GM18502 (cell line): ENCODE results near the gene TMEM229A.
"Not testable (repeated sequence)": the region's sequence is repeated elsewhere in the genome, so short reads cannot be mapped to it uniquely, and the experiment has no call there.

ENCODE experiments used
- ATAC-seq: cut with Tn5 transposase; IDR thresholded peaks from one replicate; pipeline ENCODE4 v1.9.1; 2021; ENCODE audit warnings: mild to moderate bottlenecking; ENCODE audit not compliant: unreplicated experiment, poor library complexity

Gene TMEM229A

GRCh38 chr7:124032369-124033094 lies at the start of gene TMEM229A:
TMEM229A (minus strand) TSS chr7:124033067; CDS start chr7:124033003, 64 bp downstream.
- peak; percentile 64 for ATAC-seq

GRCh38 chr7:124082234-124082633 lies 49.4 kb upstream of the TMEM229A start:
- ATAC-seq = not testable (repeated sequence)

GRCh38 chr7:124077546-124077945 lies 44.7 kb upstream of the TMEM229A start:
- no peak for ATAC-seq

GRCh38 chr7:124076841-124077240 lies 44.0 kb upstream of the TMEM229A start:
- no peak for ATAC-seq

- no peak for ATAC-seq
Observed at GRCh38 chr7:124074007-124074406, 41.1 kb upstream of the TMEM229A start.

GRCh38 chr7:124073310-124073645 lies 40.4 kb upstream of the TMEM229A start:
- no peak for ATAC-seq

GRCh38 chr7:124072603-124073309 lies 39.9 kb upstream of the TMEM229A start:
- no peak for ATAC-seq

GRCh38 chr7:124071843-124072242 lies 39.0 kb upstream of the TMEM229A start:
- no peak for ATAC-seq

- ATAC-seq = no peak
Observed at GRCh38 chr7:124062171-124062570, 29.3 kb upstream of the TMEM229A start.

- ATAC-seq = no peak
Observed at GRCh38 chr7:124060528-124060927, 27.7 kb upstream of the TMEM229A start.

- ATAC-seq = peak; percentile 100
Observed at GRCh38 chr7:124059375-124059774, 26.5 kb upstream of the TMEM229A start.

GRCh38 chr7:124058515-124058914 lies 25.6 kb upstream of the TMEM229A start:
- no peak for ATAC-seq

GRCh38 chr7:124057872-124058271 lies 25.0 kb upstream of the TMEM229A start:
- no peak for ATAC-seq

GRCh38 chr7:124056234-124056633 lies 23.4 kb upstream of the TMEM229A start:
- no peak for ATAC-seq

GRCh38 chr7:124051681-124052377 lies 19.0 kb upstream of the TMEM229A start:
- ATAC-seq = no peak

GRCh38 chr7:124042826-124043225 lies 10.0 kb upstream of the TMEM229A start:
- no peak for ATAC-seq

- ATAC-seq = no peak
Observed at GRCh38 chr7:124041439-124041838, 8.6 kb upstream of the TMEM229A start.

- not testable (repeated sequence) for ATAC-seq
Observed at GRCh38 chr7:124037902-124038301, 5.0 kb upstream of the TMEM229A start.

GRCh38 chr7:124035706-124036105 lies 2.8 kb upstream of the TMEM229A start:
- no peak for ATAC-seq

- ATAC-seq = no peak
Observed at GRCh38 chr7:124034754-124035100, 1.9 kb upstream of the TMEM229A start.
